ENCODE results near the gene ADAM17. TPM values are rescaled to one million over a fixed set of nuclear protein-coding genes. Genes with fewer than 3 reads are reported as not detected.

Gene ADAM17
- total and polyA plus RNA-seq, 2 of the 8 experiments (the other 6 are each of a cell fraction or from before 2014, with no cell fraction given) = 6.5 to 23.5 TPM

DNA sequence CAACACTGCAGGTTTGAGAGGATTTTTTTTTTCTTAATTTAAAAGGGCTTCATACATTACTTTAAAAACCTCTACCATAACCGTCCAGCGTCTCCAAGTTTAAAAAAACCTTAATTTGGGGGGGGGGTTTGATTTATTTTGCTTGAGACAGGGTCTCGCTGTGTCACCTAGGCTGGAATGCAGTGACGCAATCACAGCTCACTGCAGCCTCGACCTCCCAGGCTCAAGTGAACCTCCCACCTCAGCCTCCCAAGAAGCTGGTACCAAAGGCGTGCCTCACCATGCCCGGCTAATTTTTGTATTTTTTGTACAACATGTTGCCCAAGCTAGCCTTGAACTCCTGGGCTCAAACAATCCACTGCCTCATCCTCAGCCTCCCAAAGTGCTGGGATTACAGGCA lies 36.9 kb downstream of the ADAM17 start:
- Histone ChIP-seq H3K27ac (ENCODE audit: low read depth, low read length) (no peak overlapping the region), H4K8ac (ENCODE audit: extremely low read depth, insufficient read depth, low read length) (no peak overlapping the region), H3K9me3 (ENCODE audit: insufficient read depth in 2 of 2, low read depth in 1 of 2, low read length in 1 of 2) (no peaks in the 10 kb centered on the region), H2AK5ac (ENCODE audit: low read depth, low read length) (no peak overlapping the region), H2BK12ac (ENCODE audit: low read depth, low read length) (no peak overlapping the region), H2BK120ac (replicated peaks; ENCODE audit: low read depth, low read length) (no peak overlapping the region), H3K36me3 (ENCODE audit: control insufficient read depth in 2 of 4, insufficient read depth in 4 of 4, low read length in 3 of 4) (peaks cover 2 to 15% (median 7%) of the 10 kb centered on the region in 4 experiments; a peak in 4 of 8 replicates), H4K91ac (replicated peaks; ENCODE audit: insufficient read length, low read length) (no peak overlapping the region), H3K18ac (ENCODE audit: extremely low read depth, low read length) (no peak overlapping the region), H4K20me1 (replicated peaks in 1 of 2; ENCODE audit: control insufficient read depth in 1 of 2, insufficient read depth in 2 of 2, low read length in 2 of 2) (peaks cover 0 to 2% of the 10 kb centered on the region in 2 experiments), H3K23ac (ENCODE audit: insufficient read length) (no peak overlapping the region), H2BK15ac (ENCODE audit: low read length) (no peak overlapping the region), H3K4me1 (replicated peaks in 1 of 4; ENCODE audit: control insufficient read depth in 3 of 4, insufficient read depth in 4 of 4, low read length in 3 of 4) (no peaks in the 10 kb centered on the region), H3K23me2 (ENCODE audit: low read depth, low read length) (no peaks in the 10 kb centered on the region), H3K4ac (replicated peaks; ENCODE audit: insufficient read length, low read depth, low read length) (no peak overlapping the region), H3K79me1 (ENCODE audit: low read depth, low read length) (no peaks in the 10 kb centered on the region), H3K27me3 (replicated peaks in 1 of 4; ENCODE audit: control insufficient read depth in 3 of 4, extremely low read depth in 1 of 4, insufficient read depth in 3 of 4, low read length in 3 of 4) (no peaks in the 10 kb centered on the region), H2AFZ (ENCODE audit: low read length) (no peak overlapping the region), H3K9ac (replicated peaks in 1 of 4; ENCODE audit: extremely low read depth in 1 of 4, low read depth in 3 of 4, low read length in 3 of 4) (no peak overlapping the region), H2BK20ac (ENCODE audit: low read length) (no peak overlapping the region), H3K14ac (ENCODE audit: insufficient read length) (no peak overlapping the region), H3K4me2 (ENCODE audit: insufficient read depth in 1 of 2, low read depth in 2 of 2, low read length in 2 of 2) (no peak overlapping the region), H3K56ac (replicated peaks; ENCODE audit: insufficient read length, low read depth, low read length) (no peak overlapping the region), H3K4me3 (ENCODE audit: extremely low read depth in 1 of 4, insufficient read depth in 2 of 4, low read depth in 3 of 4, low read length in 4 of 4) (no peak overlapping the region), H3K79me2 (ENCODE audit: control insufficient read depth in 1 of 2, insufficient read depth in 2 of 2, low read length in 2 of 2) (no peaks in the 10 kb centered on the region), H2BK5ac (ENCODE audit: low read depth, low read length) (no peak overlapping the region), H4K5ac (ENCODE audit: insufficient read length, low read depth, low read length) (no peak overlapping the region)
- TF ChIP-seq CEBPB (IDR thresholded peaks at IDR 0.05; ENCODE audit: low read depth, low read length) = peak; percentile 47; the same call in 1 of the 2 replicates
- no peak for TF ChIP-seq RBBP5 (IDR thresholded peaks at IDR 0.05; ENCODE audit: borderline replicate concordance, low read depth, low read length)
- no peak for FAIRE-seq
- DNase-seq (ENCODE audit: low read depth in 1 of 2, low spot score in 2 of 2) = no peak
- ChIA-PET POLR2A (ENCODE audit: partially characterized antibody) (interaction anchor here (0.7 to 1.2 kb wide), 3 partner anchors 36 to 250 kb away, joined by 3 read pairs; partner anchors contain the start of gene ADAM17), CTCF (ENCODE audit: partially characterized antibody) (interaction anchor here (0.6 to 1.3 kb wide), 4 partner anchors 17 to 376 kb away, joined by 3 to 7 read pairs (median 3); no protein-coding TSS in a partner anchor)
- WGBS, 2 experiments (ENCODE audit: extremely low coverage in 1 of 2, insufficient coverage in 1 of 2, insufficient read length in 1 of 2, insufficient replicate concordance in 2 of 2, low coverage in 1 of 2, low lambda C conversion rate in 2 of 2, missing lambda C conversion rate in 1 of 2) = 96% methylated on average over 7 of the region's 7 CpGs; no CpG with 5 or more reads in 1 of the 2 experiments

Data from H1 (cell line).